Measurements from ENCODE around the gene SMARCA4.
A peak's percentile ranks its signal among the peaks of the same experiment; 100 is the strongest.
"Not testable (repeated sequence)": the region's sequence is repeated elsewhere in the genome, so short reads cannot be mapped to it uniquely, and the experiment has no call there.

SMARCA4 gene

DNA sequence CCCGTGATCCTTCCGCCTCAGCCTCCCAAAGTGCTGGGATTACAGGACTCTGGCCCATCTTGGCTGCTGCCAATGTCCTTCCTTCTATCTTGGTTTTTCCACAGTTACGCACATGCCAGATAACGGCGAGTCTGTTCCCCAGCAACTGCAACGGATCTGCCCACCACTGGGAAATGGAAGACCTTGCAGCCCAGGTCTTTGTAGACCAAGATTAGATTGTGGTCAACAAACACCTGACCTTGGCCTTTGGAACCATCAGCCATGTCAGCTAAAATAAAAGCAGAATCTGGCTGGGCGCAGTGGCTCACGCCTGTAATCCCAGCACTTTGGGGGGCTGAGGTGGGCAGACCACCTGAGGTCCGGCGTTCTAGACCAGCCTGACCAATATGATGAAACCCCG, 118.1 kb downstream of the SMARCA4 start:
- DNase-seq, result no peak

DNA sequence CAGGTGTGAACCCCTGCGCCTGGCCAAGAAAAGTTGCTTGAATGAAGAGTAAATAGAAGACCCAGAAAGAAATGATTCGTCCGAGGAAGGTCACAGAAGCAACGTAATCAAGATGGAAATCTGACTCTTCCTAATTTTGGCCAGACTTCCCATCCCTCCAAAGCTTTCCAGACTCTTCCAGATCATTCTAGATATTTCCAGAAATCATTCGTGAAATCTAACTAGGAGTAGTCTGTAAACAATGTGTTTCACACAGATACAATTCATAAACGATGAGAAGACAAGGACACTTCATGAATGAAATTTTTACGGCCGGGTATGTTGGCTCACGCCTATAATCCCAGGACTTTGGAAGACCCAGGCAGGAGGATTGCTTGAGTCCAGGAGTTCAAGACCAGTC, 119.2 kb downstream of the SMARCA4 start:
- no peak for DNase-seq

DNA sequence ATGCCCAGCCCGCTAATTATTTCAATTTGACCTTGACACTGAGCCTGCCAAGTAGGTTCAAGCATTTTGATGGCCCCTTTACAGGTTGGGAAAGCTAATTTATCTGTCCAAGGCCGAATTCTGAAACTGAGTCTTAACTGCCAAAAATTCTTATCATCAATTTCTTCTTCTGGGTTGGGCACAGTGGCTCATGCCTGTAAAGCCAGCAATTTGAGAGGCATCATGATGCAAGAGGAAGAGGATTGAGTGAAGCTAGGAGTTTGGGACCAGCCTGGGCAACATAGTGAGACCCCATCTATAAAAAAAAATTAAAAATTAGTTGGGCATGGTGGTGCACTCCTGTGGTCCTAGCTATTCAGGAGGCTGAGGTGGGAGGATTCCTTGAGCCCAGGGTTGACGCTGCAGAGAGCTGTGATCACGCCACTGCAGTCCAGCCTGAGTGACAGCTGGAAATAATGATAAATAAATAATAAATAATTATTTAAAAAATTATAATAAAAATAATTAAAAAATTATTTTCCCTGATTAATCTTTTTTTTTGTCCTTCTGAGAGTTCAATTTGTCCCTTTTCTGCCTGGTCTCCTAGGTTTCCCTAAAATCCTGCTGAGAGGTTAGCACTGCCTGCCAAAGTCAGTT, 127.2 kb downstream of the SMARCA4 start:
- no peak for DNase-seq

DNA sequence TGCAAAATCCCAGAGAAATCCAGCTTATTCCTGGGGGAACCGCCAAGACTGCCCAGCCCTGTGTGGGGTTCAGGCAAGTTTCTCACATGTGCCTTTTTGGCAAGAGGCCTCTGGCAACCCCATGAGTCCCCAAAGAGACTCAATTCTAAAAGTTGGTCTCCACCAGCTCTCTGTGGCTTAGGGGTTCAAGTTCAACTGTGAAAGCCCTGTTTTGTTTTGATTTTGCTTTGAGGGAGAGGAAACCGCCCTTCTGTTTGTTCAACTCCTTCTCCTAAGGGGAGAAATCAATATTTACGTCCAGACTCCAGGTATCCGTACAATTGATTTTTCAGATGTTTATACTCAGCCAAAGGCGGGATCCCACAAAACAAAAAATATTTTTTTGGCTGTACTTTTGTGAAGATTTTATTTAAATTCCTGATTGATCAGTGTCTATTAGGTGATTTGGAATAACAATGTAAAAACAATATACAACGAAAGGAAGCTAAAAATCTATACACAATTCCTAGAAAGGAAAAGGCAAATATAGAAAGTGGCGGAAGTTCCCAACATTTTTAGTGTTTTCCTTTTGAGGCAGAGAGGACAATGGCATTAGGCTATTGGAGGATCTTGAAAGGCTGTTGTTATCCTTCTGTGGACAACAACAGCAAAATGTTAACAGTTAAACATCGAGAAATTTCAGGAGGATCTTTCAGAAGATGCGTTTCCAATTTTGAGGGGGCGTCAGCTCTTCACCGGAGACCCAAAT, 127.8 kb downstream of the SMARCA4 start:
- DNase-seq, result no peak

DNA sequence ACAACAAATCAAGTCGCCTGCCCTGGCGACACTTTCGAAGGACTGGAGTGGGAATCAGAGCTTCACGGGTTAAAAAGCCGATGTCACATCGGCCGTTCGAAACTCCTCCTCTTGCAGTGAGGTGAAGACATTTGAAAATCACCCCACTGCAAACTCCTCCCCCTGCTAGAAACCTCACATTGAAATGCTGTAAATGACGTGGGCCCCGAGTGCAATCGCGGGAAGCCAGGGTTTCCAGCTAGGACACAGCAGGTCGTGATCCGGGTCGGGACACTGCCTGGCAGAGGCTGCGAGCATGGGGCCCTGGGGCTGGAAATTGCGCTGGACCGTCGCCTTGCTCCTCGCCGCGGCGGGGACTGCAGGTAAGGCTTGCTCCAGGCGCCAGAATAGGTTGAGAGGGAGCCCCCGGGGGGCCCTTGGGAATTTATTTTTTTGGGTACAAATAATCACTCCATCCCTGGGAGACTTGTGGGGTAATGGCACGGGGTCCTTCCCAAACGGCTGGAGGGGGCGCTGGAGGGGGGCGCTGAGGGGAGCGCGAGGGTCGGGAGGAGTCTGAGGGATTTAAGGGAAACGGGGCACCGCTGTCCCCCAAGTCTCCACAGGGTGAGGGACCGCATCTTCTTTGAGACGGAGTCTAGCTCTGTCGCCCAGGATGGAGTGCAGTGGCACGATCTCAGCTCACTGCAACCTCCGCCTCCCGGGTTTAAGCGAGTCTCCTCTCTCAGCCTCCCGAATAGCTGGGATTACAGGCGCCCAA, 128.6 kb downstream of the SMARCA4 start, which contains the start of gene LDLR:
Gene LDLR, plus strand, starts transcription at position 210 of the 760 bp plus-strand sequence. Its CDS starts 86 bp downstream, at position 296.
- DNase-seq, result peak; percentile 75 to 78

DNA sequence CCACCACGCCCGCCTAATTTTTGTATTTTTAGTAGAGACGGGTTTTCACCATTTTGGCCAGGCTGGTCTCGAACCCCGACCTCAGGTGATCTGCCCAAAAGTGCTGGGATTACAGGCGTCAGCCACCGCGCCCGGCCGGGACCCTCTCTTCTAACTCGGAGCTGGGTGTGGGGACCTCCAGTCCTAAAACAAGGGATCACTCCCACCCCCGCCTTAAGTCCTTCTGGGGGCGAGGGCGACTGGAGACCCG, 129.1 kb downstream of the SMARCA4 start:
- not testable (repeated sequence) for DNase-seq

DNA sequence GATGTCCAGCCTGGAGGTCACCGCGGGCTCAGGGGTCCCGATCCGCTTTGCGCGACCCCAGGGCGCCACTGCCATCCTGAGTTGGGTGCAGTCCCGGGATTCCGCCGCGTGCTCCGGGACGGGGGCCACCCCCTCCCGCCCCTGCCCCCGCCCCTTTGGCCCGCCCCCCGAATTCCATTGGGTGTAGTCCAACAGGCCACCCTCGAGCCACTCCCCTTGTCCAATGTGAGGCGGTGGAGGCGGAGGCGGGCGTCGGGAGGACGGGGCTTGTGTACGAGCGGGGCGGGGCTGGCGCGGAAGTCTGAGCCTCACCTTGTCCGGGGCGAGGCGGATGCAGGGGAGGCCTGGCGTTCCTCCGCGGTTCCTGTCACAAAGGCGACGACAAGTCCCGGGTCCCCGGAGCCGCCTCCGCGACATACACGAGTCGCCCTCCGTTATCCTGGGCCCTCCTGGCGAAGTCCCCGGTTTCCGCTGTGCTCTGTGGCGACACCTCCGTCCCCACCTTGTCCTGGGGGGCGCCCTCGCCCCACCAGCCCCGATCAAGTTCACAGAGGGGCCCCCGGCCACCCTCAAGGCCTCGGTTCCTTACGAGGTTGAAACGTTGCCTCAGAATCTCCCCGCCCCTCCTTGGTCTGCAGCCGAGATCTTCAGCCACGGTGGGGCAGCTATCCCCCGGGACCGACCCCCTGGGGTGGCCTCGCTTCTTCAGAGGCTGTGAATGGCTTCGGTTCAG, 129.6 kb downstream of the SMARCA4 start:
- peak; percentile 97 to 99 for DNase-seq

DNA sequence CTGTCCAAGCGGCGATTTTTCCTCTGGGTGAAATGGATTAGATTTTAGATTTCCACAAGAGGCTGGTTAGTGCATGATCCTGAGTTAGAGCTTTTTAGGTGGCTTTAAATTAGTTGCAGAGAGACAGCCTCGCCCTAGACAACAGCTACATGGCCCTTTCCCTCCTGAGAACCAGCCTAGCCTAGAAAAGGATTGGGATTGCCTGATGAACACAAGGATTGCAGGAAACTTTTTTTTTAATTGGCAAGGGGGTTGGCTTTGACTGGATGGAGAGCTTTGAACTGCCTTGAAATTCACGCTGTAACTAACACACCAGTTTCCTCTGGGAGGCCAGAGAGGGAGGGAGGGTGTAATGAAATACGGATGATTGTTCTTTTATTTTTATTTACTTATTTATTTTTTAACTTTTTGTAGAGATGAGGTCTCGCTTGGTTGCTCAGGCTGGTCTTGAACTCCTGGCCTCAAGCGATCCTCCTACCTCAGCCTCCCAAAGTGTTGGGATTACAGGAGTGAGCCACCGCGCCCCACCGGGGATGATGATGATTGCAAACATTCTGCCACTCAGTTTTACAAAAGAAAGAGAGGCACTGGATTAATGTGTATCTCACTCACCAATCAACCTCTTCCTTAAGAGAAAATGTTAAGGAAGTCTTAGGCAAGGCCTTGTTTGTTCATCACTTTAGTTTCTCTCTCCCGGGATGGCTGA, 130.3 kb downstream of the SMARCA4 start:
- no peak for DNase-seq

DNA sequence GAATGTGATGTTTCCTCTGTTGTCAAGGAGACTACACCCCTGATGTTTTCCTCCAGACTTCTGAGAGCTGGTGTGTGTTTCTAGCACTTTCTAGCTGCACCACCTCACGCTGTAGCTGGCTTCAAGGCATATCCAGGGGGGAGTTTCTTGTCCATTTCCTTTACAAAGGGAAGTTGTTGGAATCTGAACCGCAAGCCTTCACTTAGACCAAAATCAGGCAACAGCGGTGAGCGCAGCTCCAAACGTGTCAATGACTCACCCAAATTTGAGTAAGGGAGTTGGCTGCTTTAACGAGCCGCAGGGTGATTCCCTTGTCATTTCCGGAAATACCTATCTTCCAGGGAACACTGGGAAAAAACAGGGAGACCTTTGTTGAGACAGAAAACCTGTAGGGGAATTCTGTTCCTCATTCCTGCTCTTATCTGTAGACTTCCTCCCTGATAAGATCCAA, 130.9 kb downstream of the SMARCA4 start:
- peak; percentile 46 to 49 for DNase-seq

DNA sequence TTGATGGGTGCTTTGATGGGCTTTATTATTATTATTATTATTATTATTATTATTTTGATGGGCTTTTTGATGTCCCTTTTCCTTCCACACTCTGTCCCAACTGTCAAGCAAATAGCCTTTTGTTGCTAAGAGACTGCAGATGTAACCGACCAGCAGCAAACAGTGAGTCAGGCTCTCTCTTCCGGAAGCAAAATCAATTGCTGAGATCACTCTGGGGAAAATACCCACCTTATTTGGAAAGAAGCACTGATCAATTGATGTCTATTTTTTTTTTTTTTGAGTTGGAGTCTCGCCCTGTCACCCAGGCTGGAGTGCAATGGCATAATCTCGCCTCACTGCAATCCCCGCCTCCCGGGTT, 131.3 kb downstream of the SMARCA4 start:
- DNase-seq, result peak; percentile 39 to 41

DNA sequence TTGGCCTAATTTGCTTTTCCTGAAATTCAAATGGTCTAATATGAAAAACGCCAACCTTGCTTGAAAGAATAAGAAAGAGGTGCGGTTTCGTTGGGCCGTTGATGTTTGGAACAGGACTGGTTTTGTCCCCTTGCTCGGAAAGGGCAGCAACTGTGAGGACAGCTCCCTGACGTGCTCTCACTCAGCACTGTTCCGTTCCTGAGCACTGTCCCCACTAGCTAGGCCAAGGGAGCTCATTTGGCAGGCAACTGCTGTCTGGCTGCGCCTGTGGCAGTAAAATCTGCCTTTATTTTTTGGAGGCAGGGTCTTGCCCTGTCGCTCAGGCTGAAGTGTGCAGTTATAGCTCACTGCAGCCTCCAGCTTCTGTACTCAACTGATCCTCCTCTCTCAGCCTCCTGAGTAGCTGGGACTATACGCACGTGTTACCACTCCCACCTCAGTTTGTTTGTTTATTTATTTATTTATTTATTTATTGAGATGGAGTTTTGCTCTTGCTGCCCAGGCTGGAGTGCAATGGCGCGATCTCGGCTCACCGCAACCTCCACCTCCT, 132.9 kb downstream of the SMARCA4 start:
- no peak for DNase-seq

DNA sequence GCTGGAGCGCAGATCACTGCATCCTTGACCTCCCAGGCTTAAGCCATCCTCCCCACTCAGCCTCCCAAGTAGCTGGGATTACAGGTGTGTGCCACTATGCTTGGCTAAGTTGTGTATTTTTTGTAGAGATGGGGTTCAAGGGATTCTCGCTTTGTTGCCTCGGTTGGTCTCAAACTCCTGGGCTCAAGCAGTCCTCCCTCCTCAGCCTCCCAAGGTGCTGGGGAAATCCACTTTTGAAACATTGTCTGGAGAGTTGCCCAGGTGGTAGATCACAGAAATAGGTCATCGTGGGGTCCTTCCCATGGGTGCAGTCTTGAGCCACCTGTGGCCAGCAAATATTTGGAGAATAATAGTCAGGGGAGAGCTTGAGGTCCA, 133.7 kb downstream of the SMARCA4 start:
- DNase-seq, result no peak

DNA sequence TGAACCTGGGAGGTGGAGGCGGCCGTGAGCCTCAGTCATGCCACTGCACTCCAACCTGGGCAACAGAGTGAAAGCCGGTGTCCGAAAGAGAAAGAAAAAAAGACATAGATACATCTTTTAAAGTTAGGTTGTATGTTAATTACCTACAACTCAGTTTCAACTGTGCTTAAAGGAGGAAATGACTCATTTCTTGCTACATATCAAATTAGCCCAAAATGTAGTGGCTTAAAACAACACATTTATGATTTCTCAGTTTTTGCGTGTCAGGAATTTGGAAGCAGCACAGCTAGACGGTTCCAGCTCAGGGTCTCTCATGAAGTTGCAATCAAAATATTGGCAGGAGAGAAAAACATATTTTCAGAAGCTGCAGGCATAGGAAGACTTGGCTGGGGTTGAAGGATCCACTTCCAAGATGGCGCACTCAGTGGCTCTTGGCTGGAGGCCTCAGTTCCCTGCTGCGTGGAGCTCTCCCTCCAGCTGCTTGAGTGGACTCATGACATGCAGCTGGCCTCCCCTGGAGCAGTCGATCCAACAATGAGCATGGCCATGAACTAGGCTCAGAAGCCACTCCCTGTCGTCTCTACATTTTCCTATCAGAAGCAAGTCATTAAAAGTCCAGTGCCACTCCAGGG, 135.5 kb downstream of the SMARCA4 start:
- DNase-seq, result peak in 1 of 2 donors; percentile 23

DNA sequence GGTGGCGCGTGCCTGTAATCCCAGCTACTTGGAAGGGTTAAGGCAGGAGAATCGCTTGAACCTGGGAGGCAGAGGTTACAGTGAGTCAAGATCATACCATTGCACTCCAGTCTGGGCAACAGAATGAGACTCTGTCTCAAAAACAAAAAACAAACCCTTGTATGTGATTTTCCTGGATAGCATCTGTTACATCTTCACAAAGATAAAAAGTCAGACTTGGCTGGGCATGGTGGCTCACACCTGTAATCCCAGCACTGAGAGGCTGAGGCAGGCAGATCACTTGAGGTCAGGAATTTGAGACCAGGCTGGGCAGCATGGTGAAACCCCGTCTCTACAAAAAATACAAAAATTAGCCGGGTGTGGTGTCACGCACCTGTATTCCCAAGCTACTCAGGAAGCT, 136.5 kb downstream of the SMARCA4 start:
- not testable (repeated sequence) for DNase-seq

DNA sequence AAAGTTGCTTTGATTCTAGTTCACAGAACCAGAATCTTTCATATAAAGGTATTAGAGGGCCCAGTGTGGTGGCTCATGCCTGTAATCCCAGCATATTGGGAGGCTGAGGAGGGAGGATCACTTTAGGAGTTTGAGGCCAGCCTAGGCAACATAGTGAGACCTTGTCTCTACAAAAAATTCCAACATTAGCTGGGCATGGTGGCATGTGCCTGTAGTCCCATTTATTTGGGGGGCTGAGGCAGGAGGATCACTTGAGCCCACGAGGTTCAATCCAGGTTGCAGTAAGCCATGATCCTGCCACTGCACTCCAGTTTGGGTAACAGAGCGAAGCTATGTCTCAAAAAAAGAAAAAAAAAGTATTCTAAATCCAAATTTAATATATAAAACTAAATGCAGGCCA, 137.5 kb downstream of the SMARCA4 start:
- no peak for DNase-seq

DNA sequence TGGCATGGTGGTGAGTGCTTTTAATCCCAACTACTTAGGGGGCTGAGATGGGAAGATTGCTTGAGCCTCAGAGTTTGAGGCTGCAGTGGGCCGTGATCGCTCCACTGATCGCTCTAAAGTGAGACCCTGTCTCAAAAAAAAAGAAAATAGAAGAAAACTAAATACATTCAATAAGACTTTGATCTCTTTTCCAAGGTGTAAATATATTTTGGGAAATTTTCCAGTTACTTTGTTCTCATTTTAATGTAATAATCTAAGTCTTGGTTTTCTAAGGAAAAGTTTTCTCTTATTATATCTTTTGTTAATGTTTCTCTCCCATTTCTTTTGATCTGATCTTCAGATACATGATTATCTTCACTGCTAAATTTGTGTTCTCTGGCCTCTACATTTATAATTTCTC, 138.0 kb downstream of the SMARCA4 start:
- no peak for DNase-seq

DNA sequence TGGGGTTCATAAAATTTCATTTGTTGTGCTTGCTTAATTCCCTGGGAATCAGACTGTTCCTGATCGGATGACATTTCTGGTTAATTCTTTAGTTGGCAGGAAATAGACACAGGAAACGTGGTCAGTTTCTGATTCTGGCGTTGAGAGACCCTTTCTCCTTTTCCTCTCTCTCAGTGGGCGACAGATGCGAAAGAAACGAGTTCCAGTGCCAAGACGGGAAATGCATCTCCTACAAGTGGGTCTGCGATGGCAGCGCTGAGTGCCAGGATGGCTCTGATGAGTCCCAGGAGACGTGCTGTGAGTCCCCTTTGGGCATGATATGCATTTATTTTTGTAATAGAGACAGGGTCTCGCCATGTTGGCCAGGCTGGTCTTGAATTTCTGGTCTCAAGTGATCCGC, 139.2 kb downstream of the SMARCA4 start:
- DNase-seq, result no peak

DNA sequence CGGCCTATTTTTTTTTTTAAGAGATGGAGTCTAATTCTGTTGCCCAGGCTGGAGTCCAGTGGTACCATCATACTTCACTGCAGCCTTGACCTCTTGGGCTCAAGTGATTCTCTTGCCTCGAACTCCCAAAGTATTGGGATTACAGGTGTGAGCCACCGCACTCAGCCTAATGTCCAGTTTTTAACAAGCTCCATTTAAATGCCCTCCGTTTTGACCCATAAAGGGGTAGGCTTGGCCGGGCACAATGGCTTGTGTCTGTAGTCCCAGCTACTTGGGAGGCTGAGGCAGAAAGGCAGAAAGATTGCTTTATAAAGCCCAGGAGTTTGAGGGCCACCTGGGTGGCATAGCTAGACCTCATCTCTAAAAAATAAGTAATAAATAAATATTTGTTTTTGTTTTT, 140.2 kb downstream of the SMARCA4 start:
- no peak for DNase-seq

DNA sequence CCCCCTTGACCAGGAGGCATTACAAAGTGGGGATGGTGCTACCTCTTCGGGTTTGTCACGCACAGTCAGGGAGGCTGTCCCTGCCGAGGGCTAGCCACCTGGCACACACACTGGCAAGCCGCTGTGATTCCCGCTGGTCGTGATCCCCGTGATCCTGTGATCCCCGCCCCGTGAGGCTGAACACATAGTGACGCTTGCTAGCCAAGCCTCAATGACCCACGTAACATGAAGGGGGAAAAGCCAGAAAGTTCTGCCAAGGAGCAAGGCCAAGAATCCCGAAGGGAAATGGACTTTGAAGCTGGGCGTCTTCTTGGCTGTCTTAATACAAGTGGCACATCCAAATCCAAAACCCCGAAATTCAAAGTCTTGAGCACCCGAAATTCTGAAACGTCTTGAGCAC, 142.1 kb downstream of the SMARCA4 start:
- DNase-seq, result no peak

DNA sequence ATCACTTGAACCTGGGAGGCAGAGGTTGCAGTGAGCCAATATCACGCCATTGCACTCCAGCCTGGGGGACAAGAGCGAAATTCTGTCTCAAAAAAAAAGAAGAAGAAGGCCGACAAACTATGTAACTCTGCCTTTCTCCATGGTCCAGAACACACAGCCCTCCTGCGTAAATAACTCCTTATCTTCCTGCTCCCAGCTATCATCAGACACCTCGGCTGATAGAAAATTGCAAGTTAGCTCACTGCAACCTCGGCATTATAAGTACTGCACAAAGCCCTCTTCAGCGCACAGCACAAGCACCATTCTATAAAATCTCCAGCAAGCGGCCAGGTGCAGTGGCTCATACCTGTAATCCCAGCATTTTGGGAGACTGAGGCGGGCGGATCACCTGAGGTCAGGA, 142.8 kb downstream of the SMARCA4 start:
- DNase-seq, result not testable (repeated sequence)

DNA sequence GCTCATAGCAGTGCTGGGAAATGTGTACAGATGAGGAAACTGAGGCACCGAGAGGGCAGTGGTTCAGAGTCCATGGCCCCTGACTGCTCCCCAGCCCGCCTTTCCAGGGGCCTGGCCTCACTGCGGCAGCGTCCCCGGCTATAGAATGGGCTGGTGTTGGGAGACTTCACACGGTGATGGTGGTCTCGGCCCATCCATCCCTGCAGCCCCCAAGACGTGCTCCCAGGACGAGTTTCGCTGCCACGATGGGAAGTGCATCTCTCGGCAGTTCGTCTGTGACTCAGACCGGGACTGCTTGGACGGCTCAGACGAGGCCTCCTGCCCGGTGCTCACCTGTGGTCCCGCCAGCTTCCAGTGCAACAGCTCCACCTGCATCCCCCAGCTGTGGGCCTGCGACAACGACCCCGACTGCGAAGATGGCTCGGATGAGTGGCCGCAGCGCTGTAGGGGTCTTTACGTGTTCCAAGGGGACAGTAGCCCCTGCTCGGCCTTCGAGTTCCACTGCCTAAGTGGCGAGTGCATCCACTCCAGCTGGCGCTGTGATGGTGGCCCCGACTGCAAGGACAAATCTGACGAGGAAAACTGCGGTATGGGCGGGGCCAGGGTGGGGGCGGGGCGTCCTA, 144.3 kb downstream of the SMARCA4 start:
- DNase-seq, result no peak

DNA sequence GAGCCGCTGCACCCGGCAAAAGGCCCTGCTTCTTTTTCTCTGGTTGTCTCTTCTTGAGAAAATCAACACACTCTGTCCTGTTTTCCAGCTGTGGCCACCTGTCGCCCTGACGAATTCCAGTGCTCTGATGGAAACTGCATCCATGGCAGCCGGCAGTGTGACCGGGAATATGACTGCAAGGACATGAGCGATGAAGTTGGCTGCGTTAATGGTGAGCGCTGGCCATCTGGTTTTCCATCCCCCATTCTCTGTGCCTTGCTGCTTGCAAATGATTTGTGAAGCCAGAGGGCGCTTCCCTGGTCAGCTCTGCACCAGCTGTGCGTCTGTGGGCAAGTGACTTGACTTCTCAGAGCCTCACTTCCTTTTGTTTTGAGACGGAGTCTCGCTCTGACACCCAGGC, 145.6 kb downstream of the SMARCA4 start:
- DNase-seq, result no peak
